ENCODE measurements around the gene CDH3. TPM values are rescaled to one million over a fixed set of nuclear protein-coding genes. Genes with fewer than 3 reads are reported as not detected.
A peak's percentile ranks its signal among the peaks of the same experiment; 100 is the strongest.

The CDH3 gene
- total and polyA plus RNA-seq, 2 of the 13 experiments (the other 11 are each of a cell fraction or from before 2014, with no cell fraction given) = 0.11 TPM; not detected in 1

DNA sequence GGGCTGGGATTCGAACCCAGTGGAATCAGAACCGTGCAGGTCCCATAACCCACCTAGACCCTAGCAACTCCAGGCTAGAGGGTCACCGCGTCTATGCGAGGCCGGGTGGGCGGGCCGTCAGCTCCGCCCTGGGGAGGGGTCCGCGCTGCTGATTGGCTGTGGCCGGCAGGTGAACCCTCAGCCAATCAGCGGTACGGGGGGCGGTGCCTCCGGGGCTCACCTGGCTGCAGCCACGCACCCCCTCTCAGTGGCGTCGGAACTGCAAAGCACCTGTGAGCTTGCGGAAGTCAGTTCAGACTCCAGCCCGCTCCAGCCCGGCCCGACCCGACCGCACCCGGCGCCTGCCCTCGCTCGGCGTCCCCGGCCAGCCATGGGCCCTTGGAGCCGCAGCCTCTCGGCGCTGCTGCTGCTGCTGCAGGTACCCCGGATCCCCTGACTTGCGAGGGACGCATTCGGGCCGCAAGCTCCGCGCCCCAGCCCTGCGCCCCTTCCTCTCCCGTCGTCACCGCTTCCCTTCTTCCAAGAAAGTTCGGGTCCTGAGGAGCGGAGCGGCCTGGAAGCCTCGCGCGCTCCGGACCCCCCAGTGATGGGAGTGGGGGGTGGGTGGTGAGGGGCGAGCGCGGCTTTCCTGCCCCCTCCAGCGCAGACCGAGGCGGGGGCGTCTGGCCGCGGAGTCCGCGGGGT lies 92.1 kb downstream of the CDH3 start, which contains the start of gene CDH1 (continued):
- TF ChIP-seq, protein P1, sequence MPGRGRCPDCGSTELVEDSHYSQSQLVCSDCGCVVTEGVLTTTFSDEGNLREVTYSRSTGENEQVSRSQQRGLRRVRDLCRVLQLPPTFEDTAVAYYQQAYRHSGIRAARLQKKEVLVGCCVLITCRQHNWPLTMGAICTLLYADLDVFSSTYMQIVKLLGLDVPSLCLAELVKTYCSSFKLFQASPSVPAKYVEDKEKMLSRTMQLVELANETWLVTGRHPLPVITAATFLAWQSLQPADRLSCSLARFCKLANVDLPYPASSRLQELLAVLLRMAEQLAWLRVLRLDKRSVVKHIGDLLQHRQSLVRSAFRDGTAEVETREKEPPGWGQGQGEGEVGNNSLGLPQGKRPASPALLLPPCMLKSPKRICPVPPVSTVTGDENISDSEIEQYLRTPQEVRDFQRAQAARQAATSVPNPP (CRISPR knock-in tag; IDR thresholded peaks at IDR 0.05) = no peak
- no peak for TF ChIP-seq SP140L (CRISPR knock-in tag; IDR thresholded peaks at IDR 0.05; ENCODE audit: borderline replicate concordance)
- no peak for TF ChIP-seq ZNF292 (CRISPR knock-in tag; IDR thresholded peaks at IDR 0.05; ENCODE audit: borderline replicate concordance, low read depth)
- no peak for TF ChIP-seq KAT2B (IDR thresholded peaks at IDR 0.05; ENCODE audit: borderline replicate concordance, low read depth, low read length)
- TF ChIP-seq ZNF468 (CRISPR knock-in tag; IDR thresholded peaks at IDR 0.05) = no peak
- TF ChIP-seq RELA (CRISPR knock-in tag; IDR thresholded peaks at IDR 0.05) = no peak
- TF ChIP-seq NONO (IDR thresholded peaks at IDR 0.05) = no peak
- TF ChIP-seq NONO (CRISPR knock-in tag; conservative IDR thresholded peaks at IDR 0.05) = no peak
- TF ChIP-seq, protein P2, sequence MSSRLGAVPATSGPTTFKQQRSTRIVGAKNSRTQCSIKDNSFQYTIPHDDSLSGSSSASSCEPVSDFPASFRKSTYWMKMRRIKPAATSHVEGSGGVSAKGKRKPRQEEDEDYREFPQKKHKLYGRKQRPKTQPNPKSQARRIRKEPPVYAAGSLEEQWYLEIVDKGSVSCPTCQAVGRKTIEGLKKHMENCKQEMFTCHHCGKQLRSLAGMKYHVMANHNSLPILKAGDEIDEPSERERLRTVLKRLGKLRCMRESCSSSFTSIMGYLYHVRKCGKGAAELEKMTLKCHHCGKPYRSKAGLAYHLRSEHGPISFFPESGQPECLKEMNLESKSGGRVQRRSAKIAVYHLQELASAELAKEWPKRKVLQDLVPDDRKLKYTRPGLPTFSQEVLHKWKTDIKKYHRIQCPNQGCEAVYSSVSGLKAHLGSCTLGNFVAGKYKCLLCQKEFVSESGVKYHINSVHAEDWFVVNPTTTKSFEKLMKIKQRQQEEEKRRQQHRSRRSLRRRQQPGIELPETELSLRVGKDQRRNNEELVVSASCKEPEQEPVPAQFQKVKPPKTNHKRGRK (CRISPR knock-in tag; IDR thresholded peaks at IDR 0.05) = no peak
- TF ChIP-seq, protein P3, sequence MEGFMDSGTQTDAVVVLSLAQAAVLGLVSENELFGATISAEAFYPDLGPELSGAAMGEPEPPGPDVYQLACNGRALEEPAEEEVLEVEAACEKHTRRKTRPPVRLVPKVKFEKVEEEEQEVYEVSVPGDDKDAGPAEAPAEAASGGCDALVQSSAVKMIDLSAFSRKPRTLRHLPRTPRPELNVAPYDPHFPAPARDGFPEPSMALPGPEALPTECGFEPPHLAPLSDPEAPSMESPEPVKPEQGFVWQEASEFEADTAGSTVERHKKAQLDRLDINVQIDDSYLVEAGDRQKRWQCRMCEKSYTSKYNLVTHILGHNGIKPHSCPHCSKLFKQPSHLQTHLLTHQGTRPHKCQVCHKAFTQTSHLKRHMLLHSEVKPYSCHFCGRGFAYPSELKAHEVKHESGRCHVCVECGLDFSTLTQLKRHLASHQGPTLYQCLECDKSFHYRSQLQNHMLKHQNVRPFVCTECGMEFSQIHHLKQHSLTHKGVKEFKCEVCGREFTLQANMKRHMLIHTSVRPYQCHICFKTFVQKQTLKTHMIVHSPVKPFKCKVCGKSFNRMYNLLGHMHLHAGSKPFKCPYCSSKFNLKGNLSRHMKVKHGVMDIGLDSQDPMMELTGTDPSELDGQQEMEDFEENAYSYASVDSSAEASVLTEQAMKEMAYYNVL (CRISPR knock-in tag; IDR thresholded peaks at IDR 0.05; ENCODE audit: borderline replicate concordance) = no peak
- TF ChIP-seq, protein P4, sequence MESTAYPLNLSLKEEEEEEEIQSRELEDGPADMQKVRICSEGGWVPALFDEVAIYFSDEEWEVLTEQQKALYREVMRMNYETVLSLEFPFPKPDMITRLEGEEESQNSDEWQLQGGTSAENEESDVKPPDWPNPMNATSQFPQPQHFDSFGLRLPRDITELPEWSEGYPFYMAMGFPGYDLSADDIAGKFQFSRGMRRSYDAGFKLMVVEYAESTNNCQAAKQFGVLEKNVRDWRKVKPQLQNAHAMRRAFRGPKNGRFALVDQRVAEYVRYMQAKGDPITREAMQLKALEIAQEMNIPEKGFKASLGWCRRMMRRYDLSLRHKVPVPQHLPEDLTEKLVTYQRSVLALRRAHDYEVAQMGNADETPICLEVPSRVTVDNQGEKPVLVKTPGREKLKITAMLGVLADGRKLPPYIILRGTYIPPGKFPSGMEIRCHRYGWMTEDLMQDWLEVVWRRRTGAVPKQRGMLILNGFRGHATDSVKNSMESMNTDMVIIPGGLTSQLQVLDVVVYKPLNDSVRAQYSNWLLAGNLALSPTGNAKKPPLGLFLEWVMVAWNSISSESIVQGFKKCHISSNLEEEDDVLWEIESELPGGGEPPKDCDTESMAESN (CRISPR knock-in tag; conservative IDR thresholded peaks at IDR 0.05) = peak; percentile 54; the same call in 1 of the 2 replicates
- 0 out of 2 replicates have a peak, but pooled peaks have one; percentile 40 for TF ChIP-seq ZMYM2 (CRISPR knock-in tag; IDR thresholded peaks at IDR 0.05)
- TF ChIP-seq, protein P5, sequence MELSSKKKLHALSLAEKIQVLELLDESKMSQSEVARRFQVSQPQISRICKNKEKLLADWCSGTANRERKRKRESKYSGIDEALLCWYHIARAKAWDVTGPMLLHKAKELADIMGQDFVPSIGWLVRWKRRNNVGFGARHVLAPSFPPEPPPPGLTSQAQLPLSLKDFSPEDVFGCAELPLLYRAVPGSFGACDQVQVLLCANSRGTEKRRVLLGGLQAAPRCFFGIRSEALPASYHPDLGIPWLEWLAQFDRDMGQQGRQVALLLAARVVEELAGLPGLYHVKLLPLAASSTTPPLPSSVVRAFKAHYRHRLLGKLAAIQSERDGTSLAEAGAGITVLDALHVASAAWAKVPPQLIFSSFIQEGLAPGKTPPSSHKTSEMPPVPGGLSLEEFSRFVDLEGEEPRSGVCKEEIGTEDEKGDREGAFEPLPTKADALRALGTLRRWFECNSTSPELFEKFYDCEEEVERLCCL (CRISPR knock-in tag; IDR thresholded peaks at IDR 0.05; ENCODE audit: borderline replicate concordance) = no peak
- TF ChIP-seq ZNF792 (CRISPR knock-in tag; IDR thresholded peaks at IDR 0.05) = no peak
- TF ChIP-seq IRF9 (CRISPR knock-in tag; IDR thresholded peaks at IDR 0.05; ENCODE audit: borderline replicate concordance) = peak; percentile 85; the same call in 1 of the 2 replicates
- no peak for TF ChIP-seq GRHL1 (CRISPR knock-in tag; conservative IDR thresholded peaks at IDR 0.05)
- TF ChIP-seq KAT7 (CRISPR knock-in tag; IDR thresholded peaks at IDR 0.05; ENCODE audit: borderline replicate concordance) = no peak
- TF ChIP-seq HOXA9 (CRISPR knock-in tag; IDR thresholded peaks at IDR 0.05; ENCODE audit: borderline replicate concordance) = no peak
